IMR-90 (cell line): Measurements from ENCODE around the gene NPAS3. TPM values are rescaled to one million over a fixed set of nuclear protein-coding genes. Genes with fewer than 3 reads are reported as not detected.

ENCODE experiments used
- ATAC-seq: fragments of 200-7000 bp; cut with Tn5 transposase; 2 replicates; pipeline ENCODE4 v1.9.1; 2020; ENCODE audit warnings: low read depth, mild to moderate bottlenecking, moderate library complexity
- BruUV-seq: library from RNA; stranded (reverse); fragments of 400-500 nt; replicated peaks from 2 replicates; lab custom pipeline; 2021; lab: Mats Ljungman, UMichigan
- CTCF ChIA-PET: fragments of 300-600 bp; formaldehyde crosslinking; extraction: SDS; loops from one replicate; lab custom pipeline; 2021; ENCODE audit warnings: antibody characterized with exemption; lab: Yijun Ruan, JAX
- POLR2A ChIA-PET: fragments of 300-600 bp; sonication (Branson Sonifier 250); formaldehyde crosslinking; loops from one replicate; lab custom pipeline; 2022; ENCODE audit warnings: antibody characterized with exemption; ENCODE audit not compliant: unreplicated experiment; lab: Charles Lee
- DNase-seq: peaks from one replicate; pipeline ENCODE4 v3.0.0; 2013
- H2AFZ ChIP-seq: replicated peaks from 2 replicates; pipeline ENCODE3; 2013; ENCODE audit warnings: low read length, mild to moderate bottlenecking; ENCODE audit not compliant: poor library complexity
- H2AK5ac ChIP-seq: 2 replicates; pipeline ENCODE4 v1.6.1; 2013; ENCODE audit warnings: low read depth, low read length, inconsistent platforms
- H2AK9ac ChIP-seq: replicated peaks from 2 replicates; pipeline ENCODE3; 2013; ENCODE audit warnings: mild to moderate bottlenecking, low read depth, low read length, moderate library complexity; ENCODE audit not compliant: poor library complexity
- H2BK120ac ChIP-seq: 2 replicates; pipeline ENCODE4 v1.6.1; 2013; ENCODE audit warnings: low read depth, low read length, inconsistent platforms
- H2BK15ac ChIP-seq: 3 replicates; pipeline ENCODE4 v1.6.1; 2013; ENCODE audit warnings: low read depth, low read length, inconsistent platforms
- H2BK20ac ChIP-seq: 2 replicates; pipeline ENCODE4 v1.6.1; 2013; ENCODE audit warnings: low read depth, mild to moderate bottlenecking, inconsistent platforms, low read length, moderate library complexity
- H2BK5ac ChIP-seq: 2 replicates; pipeline ENCODE4 v1.6.1; 2013; ENCODE audit warnings: mild to moderate bottlenecking, low read depth, low read length, inconsistent platforms; ENCODE audit not compliant: poor library complexity, severe bottlenecking
- H3K14ac ChIP-seq: replicated peaks from 2 replicates; pipeline ENCODE4 v1.6.1; 2013; ENCODE audit warnings: low read depth, low read length, inconsistent platforms
- H3K18ac ChIP-seq: 2 replicates; pipeline ENCODE4 v1.6.1; 2013; ENCODE audit warnings: low read depth, low read length, control low read depth
- H3K23ac ChIP-seq: 2 replicates; pipeline ENCODE4 v1.6.1; 2013; ENCODE audit warnings: low read depth, low read length, inconsistent platforms
- H3K27ac ChIP-seq: 2 replicates; pipeline ENCODE4 v1.5.1; 2013; ENCODE audit warnings: mild to moderate bottlenecking, control low read depth, low read length; ENCODE audit not compliant: insufficient read depth
- H3K27me3 ChIP-seq: 2 replicates; pipeline ENCODE4 v1.6.1; 2013; ENCODE audit warnings: low read length; ENCODE audit not compliant: control insufficient read depth, insufficient read depth
- H3K36me3 ChIP-seq: 2 replicates; pipeline ENCODE4 v1.6.1; 2013; ENCODE audit warnings: low read length, mixed read lengths; ENCODE audit not compliant: control insufficient read depth, insufficient read depth
- H3K4ac ChIP-seq: 2 replicates; pipeline ENCODE4 v1.6.1; 2013; ENCODE audit warnings: low read depth, low read length, inconsistent platforms
- H3K4me1 ChIP-seq: 2 replicates; pipeline ENCODE4 v1.6.1; 2013; ENCODE audit warnings: low read length, mixed read lengths; ENCODE audit not compliant: control insufficient read depth, insufficient read depth
- H3K4me2 ChIP-seq: 2 replicates; pipeline ENCODE4 v1.6.1; 2013; ENCODE audit warnings: low read depth, mild to moderate bottlenecking, control low read depth, low read length, moderate library complexity
- H3K4me3 ChIP-seq: 2 replicates; pipeline ENCODE4 v1.5.1; 2013; ENCODE audit warnings: low read depth, mild to moderate bottlenecking, control low read depth, low read length, moderate library complexity; ENCODE audit not compliant: insufficient read depth
- H3K56ac ChIP-seq: 2 replicates; pipeline ENCODE4 v1.6.1; 2013; ENCODE audit warnings: low read length, inconsistent platforms; ENCODE audit not compliant: insufficient read depth; ENCODE audit errors: extremely low read depth
- H3K79me1 ChIP-seq, 2 experiments: 2 replicates each; pipeline ENCODE4 v1.6.1; 2013; ENCODE audit warnings: low read length in 2 of 2, inconsistent platforms in 1 of 2, low read depth in 1 of 2
- H3K9ac ChIP-seq: 2 replicates; pipeline ENCODE4 v1.6.1; 2013; ENCODE audit warnings: low read depth, low read length, control low read depth
- H3K9me1 ChIP-seq: 2 replicates; pipeline ENCODE4 v1.6.1; 2013; ENCODE audit warnings: low read length, inconsistent platforms; ENCODE audit not compliant: insufficient read depth
- H3K9me3 ChIP-seq: 2 replicates; pipeline ENCODE4 v1.6.1; 2013; ENCODE audit warnings: low read length; ENCODE audit not compliant: control insufficient read depth, insufficient read depth
- H4K20me1 ChIP-seq: 2 replicates; pipeline ENCODE4 v1.6.1; 2013; ENCODE audit warnings: low read length, inconsistent platforms; ENCODE audit not compliant: insufficient read depth
- H4K5ac ChIP-seq: 2 replicates; pipeline ENCODE4 v1.6.1; 2013; ENCODE audit warnings: mild to moderate bottlenecking, low read depth, low read length, control low read depth
- H4K8ac ChIP-seq, 2 experiments: 2 replicates each; pipeline ENCODE4 v1.6.1; 2013; ENCODE audit warnings: low read depth in 2 of 2, low read length in 2 of 2, control low read depth in 1 of 2, inconsistent platforms in 1 of 2
- H4K91ac ChIP-seq: 2 replicates; pipeline ENCODE4 v1.6.1; 2013; ENCODE audit warnings: low read depth, low read length, inconsistent platforms; ENCODE audit not compliant: insufficient read depth
- CHD1 ChIP-seq: IDR thresholded peaks from 2 replicates; pipeline ENCODE4 v1.6.1; 2012; ENCODE audit warnings: low read depth, low read length, improper control_type of control experiment
- FOS ChIP-seq: fragments of 150-350 bp; IDR thresholded peaks from 2 replicates; pipeline ENCODE4 v1.6.1; 2016; ENCODE audit warnings: low read depth, low read length
- MAFK ChIP-seq: IDR thresholded peaks from 2 replicates; pipeline ENCODE4 v1.6.1; 2012; ENCODE audit warnings: low read depth, low read length, improper control_type of control experiment
- MAZ ChIP-seq: IDR thresholded peaks from 2 replicates; pipeline ENCODE4 v1.6.1; 2012; ENCODE audit warnings: low read depth, mild to moderate bottlenecking, low read length, improper control_type of control experiment, moderate library complexity, borderline replicate concordance
- MXI1 ChIP-seq: IDR thresholded peaks from 2 replicates; pipeline ENCODE4 v1.6.1; 2012; ENCODE audit warnings: low read depth, mild to moderate bottlenecking, low read length, moderate library complexity, borderline replicate concordance
- RAD21 ChIP-seq: IDR thresholded peaks from 2 replicates; pipeline ENCODE4 v1.6.1; 2012; ENCODE audit warnings: low read length, improper control_type of control experiment
- WGBS, 2 experiments: methylation state at CpG; one replicate each; pipeline versions ENCODE4 v1.1.5 to v1.1.7; 2013; ENCODE audit warnings: missing lambda C conversion rate in 2 of 2; ENCODE audit not compliant: insufficient read length in 1 of 2; ENCODE audit errors: extremely low coverage in 2 of 2; 5-methylcytosine and 5-hydroxymethylcytosine counted together
- dilution Hi-C: fragments of 300-500 bp; cut with HindIII; formaldehyde crosslinking; loops from one replicate; pipeline ENCODE4 v1.14.3; 2018; ENCODE audit warnings: low sequenced_read_pairs; ENCODE audit not compliant: unreplicated experiment
- in situ Hi-C: fragments of 300-500 bp; cut with MboI; formaldehyde crosslinking; loops from 3 replicates; pipeline ENCODE4 v1.14.3; 2019; ENCODE audit warnings: low sequenced_read_pairs, inconsistent platforms, mixed read lengths
- intact Hi-C: fragments of 100-400 bp; cut with micrococcal nuclease; formaldehyde crosslinking; loops from 2 replicates; pipeline ENCODE4 v1.10.0; 2022
- polyA plus RNA-seq, 3 experiments: library from polyadenylated mRNA; depleted of rRNA; stranded (reverse); fragments of >200 nt; gene quantifications; 2 replicates each; pipeline ENCODE4 v1.2.3, GENCODE V29; 2012; ENCODE audit warnings: low replicate concordance in 1 of 3
- total RNA-seq: library from RNA; depleted of rRNA; stranded (reverse); fragments of >200 nt; gene quantifications from 2 replicates; pipeline ENCODE4 v1.2.3, GENCODE V29; 2012

NPAS3 gene
- total and polyA plus RNA-seq, 2 of the 4 experiments (the other 2 are of a cell fraction) = not detected

DNA sequence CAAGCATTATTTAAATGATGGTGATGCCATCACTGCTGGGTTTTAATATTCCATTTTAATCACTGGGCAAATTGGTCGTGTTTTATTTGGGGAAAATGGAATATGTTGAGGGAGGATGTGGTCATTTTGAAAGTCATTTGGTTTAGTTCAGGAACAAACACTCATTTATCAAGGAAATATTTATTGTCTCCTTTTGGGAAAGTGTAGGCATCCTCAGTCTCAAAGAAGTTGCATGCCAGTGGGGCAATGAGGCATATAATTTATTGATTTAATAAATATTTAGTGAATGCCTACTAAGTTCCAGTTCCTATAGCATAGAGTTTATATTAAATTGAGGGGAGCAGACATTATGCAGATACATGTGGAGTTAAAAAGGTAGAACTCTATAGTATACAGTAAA, 134.3 kb downstream of the NPAS3 start:
- no peak overlapping the region for H2BK5ac ChIP-seq

More for the DNA sequence above, 134.3 kb downstream of the NPAS3 start:
- H2BK20ac ChIP-seq = no peak overlapping the region
- no peak overlapping the region for H2BK15ac ChIP-seq
- dilution Hi-C loops = no loop called here
- no peaks in the 10 kb centered on the region for H3K9me3 ChIP-seq
- no TSS peak for BruUV-seq
- no peak overlapping the region for H3K9ac ChIP-seq
- no peak overlapping the region for H2AK5ac ChIP-seq
- H4K20me1 ChIP-seq = no peaks in the 10 kb centered on the region
- H3K27me3 ChIP-seq = no peaks in the 10 kb centered on the region
- no peak for ATAC-seq
- TF ChIP-seq MAFK = no peak
- TF ChIP-seq MXI1 = no peak
- TF ChIP-seq RAD21 = no peak
- no peak for TF ChIP-seq MAZ
- no peak for TF ChIP-seq CHD1
- no peak for TF ChIP-seq FOS
- no peak overlapping the region for H3K4me3 ChIP-seq
- H3K79me1 ChIP-seq = no peaks in the 10 kb centered on the region
- no peak overlapping the region for H3K27ac ChIP-seq
- H3K56ac ChIP-seq = no peak overlapping the region
- H2BK120ac ChIP-seq = no peak overlapping the region
- H3K18ac ChIP-seq = no peak overlapping the region
- H3K14ac ChIP-seq = no peak overlapping the region
- ChIA-PET POLR2A (no interaction called here), CTCF (no interaction called here)
- intact Hi-C loops = no loop called here
- H3K23ac ChIP-seq = no peak overlapping the region
- H3K4ac ChIP-seq = no peak overlapping the region
- H2AK9ac ChIP-seq = no peak overlapping the region
- H3K4me1 ChIP-seq = no peaks in the 10 kb centered on the region
- no peaks in the 10 kb centered on the region for H3K9me1 ChIP-seq
- no peaks in the 10 kb centered on the region for H3K36me3 ChIP-seq
- no peak for DNase-seq
- H3K4me2 ChIP-seq = no peak overlapping the region
- no peak overlapping the region for H4K8ac ChIP-seq
- no peak overlapping the region for H4K5ac ChIP-seq
- in situ Hi-C loops = no loop called here
- H4K91ac ChIP-seq = no peak overlapping the region
- H2AFZ ChIP-seq = no peak overlapping the region
- WGBS, 2 experiments = no CpG with 5 or more reads among the region's 1 CpG
